SK-N-SH (cell line): ENCODE data around the gene ATP6AP1. TPM values are rescaled to one million over a fixed set of nuclear protein-coding genes. Genes with fewer than 3 reads are reported as not detected.

Source experiments
- CTCF ChIA-PET: fragments of 300-600, 350-600 bp; formaldehyde crosslinking; extraction: SDS; loops from one replicate; lab custom pipeline; 2021; lab: Yijun Ruan, JAX
- POLR2A ChIA-PET: fragments of 350-600 bp; sonication (Branson Sonifier 250); formaldehyde crosslinking; extraction: SDS; loops from one replicate; lab custom pipeline; 2020; ENCODE audit warnings: antibody characterized with exemption, inconsistent platforms; lab: Yijun Ruan, JAX
- DNase-seq: peaks from one replicate; pipeline ENCODE4 v3.0.0; 2012
- H2AFZ ChIP-seq: fragments of 200-600 bp; sonication (generic); 2 replicates; pipeline ENCODE4 v1.8.1; 2016; ENCODE audit warnings: antibody characterized with exemption, mild to moderate bottlenecking, low read depth
- H3F3A ChIP-seq: fragments of 200-600 bp; sonication (generic); replicated peaks from 2 replicates; pipeline ENCODE3; 2016; ENCODE audit warnings: antibody characterized with exemption, mild to moderate bottlenecking; ENCODE audit not compliant: insufficient read depth
- H3K27ac ChIP-seq, 2 experiments: fragments of 200-500 bp in 1 of 2; fragments of 200-600 bp in 1 of 2; sonication (Bioruptor generic) in 1 of 2; sonication (generic), shearing (Covaris generic) in 1 of 2; 2 replicates each; pipeline versions ENCODE4 v1.5.1 to v1.6.1; 2014 to 2016; ENCODE audit warnings: low read depth in 2 of 2, inconsistent platforms in 1 of 2, low read length in 1 of 2, mild to moderate bottlenecking in 1 of 2, mixed read lengths in 1 of 2
- H3K27me3 ChIP-seq: fragments of 200-600 bp; sonication (generic), shearing (Covaris generic); 2 replicates; pipeline ENCODE4 v1.6.1; 2016; ENCODE audit warnings: mixed run types; ENCODE audit not compliant: insufficient read depth
- H3K36me3 ChIP-seq, 2 experiments: fragments of 200-500 bp in 1 of 2; fragments of 200-600 bp in 1 of 2; sonication (Bioruptor generic) in 1 of 2; sonication (generic) in 1 of 2; replicated peaks in 1 of 2; 2 replicates each; pipeline versions ENCODE3 to v1.5.1; 2014 to 2016; ENCODE audit warnings: low read length in 1 of 2, mild to moderate bottlenecking in 1 of 2; ENCODE audit not compliant: insufficient read depth in 2 of 2, control insufficient read depth in 1 of 2
- H3K4me1 ChIP-seq, 2 experiments: fragments of 200-500 bp in 1 of 2; fragments of 200-600 bp in 1 of 2; sonication (Bioruptor generic) in 1 of 2; sonication (generic), shearing (Covaris generic) in 1 of 2; 2 replicates each; pipeline versions ENCODE4 v1.5.1 to v1.6.1; 2014 to 2016; ENCODE audit warnings: low read depth in 1 of 2, low read length in 1 of 2, mixed run types in 1 of 2; ENCODE audit not compliant: insufficient read depth in 2 of 2, control insufficient read depth in 1 of 2
- H3K4me2 ChIP-seq: fragments of 200-600 bp; sonication (generic), shearing (Covaris generic); 2 replicates; pipeline ENCODE4 v1.6.1; 2017; ENCODE audit warnings: mixed run types
- H3K4me3 ChIP-seq, 2 experiments: fragments of 200-500 bp in 1 of 2; fragments of 200-600 bp in 1 of 2; sonication (Bioruptor generic) in 1 of 2; sonication (generic), shearing (Covaris generic) in 1 of 2; 2 replicates each; pipeline versions ENCODE4 v1.5.1 to v1.8.1; 2014 to 2016; ENCODE audit warnings: low read depth in 2 of 2, inconsistent platforms in 1 of 2, low read length in 1 of 2, mild to moderate bottlenecking in 1 of 2, mixed read lengths in 1 of 2, moderate library complexity in 1 of 2
- H3K79me2 ChIP-seq: fragments of 200-600 bp; sonication (generic); 2 replicates; pipeline ENCODE4 v1.8.1; 2017; ENCODE audit warnings: mild to moderate bottlenecking; ENCODE audit not compliant: insufficient read depth
- H3K9ac ChIP-seq: fragments of 200-600 bp; sonication (generic); 2 replicates; pipeline ENCODE4 v1.6.1; 2017; ENCODE audit warnings: mixed run types
- H3K9me2 ChIP-seq: fragments of 200-600 bp; sonication (generic); 2 replicates; pipeline ENCODE4 v1.6.1; 2017; ENCODE audit warnings: mixed run types
- H3K9me3 ChIP-seq: fragments of 200-600 bp; sonication (generic); 2 replicates; pipeline ENCODE4 v1.6.1; 2017; ENCODE audit warnings: mixed run types, mild to moderate bottlenecking, moderate library complexity
- H4K20me1 ChIP-seq: fragments of 200-600 bp; sonication (generic); 2 replicates; pipeline ENCODE4 v1.6.1; 2017; ENCODE audit warnings: mild to moderate bottlenecking, mixed run types; ENCODE audit not compliant: insufficient read depth
- ELF1 ChIP-seq: IDR thresholded peaks from 2 replicates; pipeline ENCODE4 v1.4.0; 2012
- EP300 ChIP-seq, 2 experiments: IDR thresholded peaks; 2 replicates each; pipeline versions ENCODE4 v1.4.0 to v1.6.1; 2012; ENCODE audit warnings: borderline replicate concordance in 1 of 2, low read depth in 1 of 2, low read length in 1 of 2
- FOSL2 ChIP-seq: IDR thresholded peaks from 2 replicates; pipeline ENCODE4 v1.4.0; 2012; ENCODE audit warnings: low read depth, mild to moderate bottlenecking, moderate library complexity, borderline replicate concordance
- FOXJ3 ChIP-seq: sonication (generic); formaldehyde crosslinking; IDR thresholded peaks from 2 replicates; pipeline ENCODE4 v1.5.1; 2020; ENCODE audit warnings: mild to moderate bottlenecking, missing genetic modification reagents
- GATA2 ChIP-seq: sonication (generic); formaldehyde crosslinking; IDR thresholded peaks from 2 replicates; pipeline ENCODE4 v1.5.0; 2020; ENCODE audit warnings: mild to moderate bottlenecking, missing genetic modification reagents
- MAX ChIP-seq: IDR thresholded peaks from 2 replicates; pipeline ENCODE4 v1.4.0; 2012; ENCODE audit warnings: low read depth
- MEF2A ChIP-seq: IDR thresholded peaks from 2 replicates; pipeline ENCODE4 v1.4.0; 2012; ENCODE audit warnings: low read depth, borderline replicate concordance
- PBX3 ChIP-seq: IDR thresholded peaks from 2 replicates; pipeline ENCODE4; 2012
- POLR2AphosphoS5 ChIP-seq: IDR thresholded peaks from 2 replicates; pipeline ENCODE4 v1.6.1; 2012; ENCODE audit warnings: low read depth, low read length
- RAD21 ChIP-seq: IDR thresholded peaks from 2 replicates; pipeline ENCODE4 v1.6.1; 2012; ENCODE audit warnings: mild to moderate bottlenecking, low read length
- RFX5 ChIP-seq: IDR thresholded peaks from 2 replicates; pipeline ENCODE4 v1.6.1; 2012; ENCODE audit warnings: mild to moderate bottlenecking, improper control_type of control experiment, low read length
- SIN3A ChIP-seq: IDR thresholded peaks from 2 replicates; pipeline ENCODE4 v1.6.1; 2012; ENCODE audit warnings: low read depth, mild to moderate bottlenecking, low read length, moderate library complexity, borderline replicate concordance
- TAF1 ChIP-seq: IDR thresholded peaks from 2 replicates; pipeline ENCODE4 v1.6.1; 2012; ENCODE audit warnings: low read depth, mild to moderate bottlenecking, low read length, moderate library complexity, borderline replicate concordance
- TEAD4 ChIP-seq: IDR thresholded peaks from 2 replicates; pipeline ENCODE4 v1.4.0; 2012; ENCODE audit warnings: mild to moderate bottlenecking, borderline replicate concordance; ENCODE audit not compliant: insufficient read depth
- USF2 ChIP-seq: fragments of 150-350 bp; IDR thresholded peaks from 2 replicates; pipeline ENCODE4 v1.6.1; 2017; ENCODE audit warnings: antibody characterized with exemption, low read length, low read depth, borderline replicate concordance
- ZBTB33 ChIP-seq: IDR thresholded peaks from 2 replicates; pipeline ENCODE4 v1.4.0; 2012; ENCODE audit warnings: low read depth, borderline replicate concordance
- WGBS: methylation state at CpG from one replicate; pipeline ENCODE4 v1.1.6; 2017; ENCODE audit warnings: low lambda C conversion rate; 5-methylcytosine and 5-hydroxymethylcytosine counted together
- polyA plus RNA-seq, 3 experiments: library from polyadenylated mRNA; depleted of rRNA; stranded (reverse); fragments of >200 nt; gene quantifications; 2 replicates each; pipeline ENCODE4 v1.2.3, GENCODE V29; 2012

The ATP6AP1 gene
- polyA plus RNA-seq, 1 of the 3 experiments (the other 2 are of a cell fraction), result 102 TPM

GRCh38 chrX:154458116-154458953 is 29.9 kb downstream of the ATP6AP1 start, which contains the start of gene PLXNA3:
Gene PLXNA3, plus strand, starts transcription at chrX:154458281. Its CDS starts 1,903 bp downstream, at chrX:154460184.
- no peak for TF ChIP-seq PBX3
- TF ChIP-seq POLR2AphosphoS5, result peak; percentile 61; the same call in 1 of the 2 replicates
- peak; percentile 56; the same call in 1 of the 2 replicates for TF ChIP-seq TAF1
- TF ChIP-seq, all 33 proteins: peak for 2
- 5% methylated on average over 4 of the region's 88 CpGs for WGBS
- H3K79me2 ChIP-seq, result peaks cover 35% of the 10 kb centered on the region
- H3K27ac ChIP-seq, result peak within 1 kb of the TSS in 1 of 2 experiments; percentile 47; a peak in 1 of 4 replicates
- no peaks in the 10 kb centered on the region for H3K9me3 ChIP-seq
- peaks cover 36% of the 10 kb centered on the region for H4K20me1 ChIP-seq
- H3K27me3 ChIP-seq, result no peaks in the 10 kb centered on the region
- DNase-seq, result peak; percentile 86
- H3F3A ChIP-seq, result peaks cover 4% of the 10 kb centered on the region
- H3K9me2 ChIP-seq, result no peaks in the 10 kb centered on the region
- ChIA-PET POLR2A (interaction anchor here (0.8 to 2.1 kb wide), 4 partner anchors 18 to 74 kb away, joined by 3 to 8 read pairs (median 4); partner anchors contain the start of genes LAGE3 and UBL4A), CTCF (interaction anchor here (0.9 to 1.0 kb wide), 2 partner anchors 29 to 69 kb away, joined by 4 to 6 read pairs; partner anchors contain the start of gene UBL4A)
- H2AFZ ChIP-seq, result 0 out of 2 replicates have a peak within 1 kb of the TSS, but pooled peaks have one; percentile 35
- peak within 1 kb of the TSS; percentile 68 for H3K9ac ChIP-seq
- H3K4me2 ChIP-seq, result peak within 1 kb of the TSS; percentile 82
- H3K4me1 ChIP-seq, result peaks cover 0 to 12% of the 10 kb centered on the region in 2 experiments; a peak in 1 of 4 replicates
- peaks cover 0 to 8% of the 10 kb centered on the region in 2 experiments for H3K36me3 ChIP-seq
- peak within 1 kb of the TSS; percentile 66 to 67 for H3K4me3 ChIP-seq

- Histone ChIP-seq H3K9me3 (no peaks in the 10 kb centered on the region), H3K27me3 (no peaks in the 10 kb centered on the region), H3K9ac (peak overlapping the region; percentile 68), H4K20me1 (peaks cover 36% of the 10 kb centered on the region), H3F3A (peaks cover 4% of the 10 kb centered on the region), H3K4me2 (peak overlapping the region; percentile 82), H3K36me3 (peaks cover 0 to 10% of the 10 kb centered on the region in 2 experiments), H3K4me1 (peaks cover 0 to 12% of the 10 kb centered on the region in 2 experiments; a peak in 1 of 4 replicates), H3K27ac (peak overlapping the region in 1 of 2 experiments; percentile 17; a peak in 1 of 4 replicates), H2AFZ (no peak overlapping the region), H3K79me2 (peaks cover 35% of the 10 kb centered on the region), H3K9me2 (no peaks in the 10 kb centered on the region), H3K4me3 (peak overlapping the region; percentile 66 to 67)
- DNase-seq, result peak; percentile 70
- ChIA-PET CTCF (interaction anchor here (0.9 to 1.5 kb wide), 4 partner anchors 22 to 75 kb away, joined by 3 to 4 read pairs (median 3); partner anchors contain the start of gene UBL4A), POLR2A (interaction anchor here (0.8 to 2.1 kb wide), 8 partner anchors 14 to 75 kb away, joined by 3 to 8 read pairs (median 3); partner anchors contain the start of genes LAGE3 and UBL4A)
- 15% methylated on average over 10 of the region's 15 CpGs for WGBS
- no peak for TF ChIP-seq GATA2 (CRISPR knock-in tag)
- no peak for TF ChIP-seq POLR2AphosphoS5
- no peak for TF ChIP-seq PBX3
- no peak for TF ChIP-seq SIN3A
- no peak for TF ChIP-seq MEF2A
- TF ChIP-seq RFX5, result no peak
- no peak for TF ChIP-seq RAD21
- TF ChIP-seq USF2, result no peak
- TF ChIP-seq FOXJ3 (CRISPR knock-in tag), result no peak
- no peak for TF ChIP-seq EP300 (IDR thresholded peaks at IDR 0.05; ENCODE audit: borderline replicate concordance in 1 of 2, low read depth in 1 of 2, low read length in 1 of 2)
- no peak for TF ChIP-seq MAX
- TF ChIP-seq ZBTB33, result no peak
- TF ChIP-seq FOSL2, result no peak
- no peak for TF ChIP-seq ELF1
- TF ChIP-seq TEAD4, result no peak
These were observed 30.7 kb downstream of the ATP6AP1 start for GRCh38 chrX:154458954-154459778.
